K562 (cell line): ENCODE results near the gene NEURL1.

Experiments used
- ARID3A ChIP-seq: IDR thresholded peaks from 2 replicates; pipeline ENCODE4 v1.6.1; 2012; ENCODE audit warnings: low read depth, low read length, improper control_type of control experiment, borderline replicate concordance
- CTCF ChIP-seq, 3 experiments: IDR thresholded peaks in 2 of 3; conservative IDR thresholded peaks in 1 of 3; 2 replicates each; pipeline ENCODE4 v1.5.1; 2011 to 2012; ENCODE audit warnings: low read length in 3 of 3, mild to moderate bottlenecking in 3 of 3, control low read depth in 2 of 3, improper control_type of control experiment in 1 of 3, inconsistent platforms in 1 of 3, low read depth in 1 of 3, mixed read lengths in 1 of 3, moderate library complexity in 1 of 3; ENCODE audit not compliant: insufficient read depth in 2 of 3
- MYNN ChIP-seq, 2 experiments: sonication (generic); formaldehyde crosslinking in 1 of 2; IDR thresholded peaks; 2 replicates each; pipeline versions ENCODE4 v1.5.0 to v1.6.1; 2016 to 2020; ENCODE audit warnings: antibody characterized with exemption in 1 of 2, missing genetic modification reagents in 1 of 2
- SRSF9 ChIP-seq: fragments of 200-400 bp; formaldehyde crosslinking; IDR thresholded peaks from 2 replicates; pipeline ENCODE4 v1.6.1; 2017; ENCODE audit warnings: low read depth, low read length, borderline replicate concordance
- THAP12 ChIP-seq: fragments of 250-450 bp; sonication (Bioruptor Pico); IDR thresholded peaks from 2 replicates; pipeline ENCODE4 v1.9.0; 2021; ENCODE audit warnings: mild to moderate bottlenecking, inconsistent platforms

GRCh38 chr10:103583871-103584215, 90.3 kb downstream of the NEURL1 start:
- no peak for TF ChIP-seq SRSF9
- no peak for TF ChIP-seq THAP12 (CRISPR knock-in tag)
- no peak for TF ChIP-seq ARID3A
- TF ChIP-seq MYNN (IDR thresholded peaks at IDR 0.05), result no peak
- no peak for TF ChIP-seq MYNN (CRISPR knock-in tag; IDR thresholded peaks at IDR 0.05)
- no peak for TF ChIP-seq CTCF (IDR thresholded peaks at IDR 0.05 in 2 of 3, conservative IDR thresholded peaks at IDR 0.05 in 1 of 3; ENCODE audit: insufficient read depth in 2 of 3, low read depth in 1 of 3, low read length in 3 of 3)
